DMS53 (cell line): ENCODE measurements around the gene DSCAM.

ENCODE experiments used
- DNase-seq: peaks from one replicate; lab custom pipeline; 2025; lab: John Stamatoyannopoulos, UW

DSCAM gene

GRCh38 chr21:40242586-40243265, 604.2 kb downstream of the DSCAM start:
- DNase-seq, result no peak

GRCh38 chr21:40235528-40235927, 611.4 kb downstream of the DSCAM start:
- DNase-seq, result no peak

- no peak for DNase-seq
Measured at GRCh38 chr21:40231979-40232378, 615.0 kb downstream of the DSCAM start.

- DNase-seq, result peak; percentile 4
Measured at GRCh38 chr21:40227096-40227495, 619.9 kb downstream of the DSCAM start.

GRCh38 chr21:40215941-40216340, 631.0 kb downstream of the DSCAM start:
- DNase-seq, result no peak

GRCh38 chr21:40210251-40210650, 636.7 kb downstream of the DSCAM start:
- no peak for DNase-seq

- DNase-seq, result no peak
Measured at GRCh38 chr21:40208948-40209345, 638.0 kb downstream of the DSCAM start.

- DNase-seq, result no peak
Measured at GRCh38 chr21:40208206-40208947, 638.6 kb downstream of the DSCAM start.

- no peak for DNase-seq
Measured at GRCh38 chr21:40200946-40201345, 646.0 kb downstream of the DSCAM start.

- DNase-seq, result no peak
Measured at GRCh38 chr21:40200126-40200525, 646.8 kb downstream of the DSCAM start.

GRCh38 chr21:40194185-40194980, 652.6 kb downstream of the DSCAM start:
- no peak for DNase-seq

- DNase-seq, result no peak
Measured at GRCh38 chr21:40191616-40192015, 655.3 kb downstream of the DSCAM start.

GRCh38 chr21:40191196-40191595, 655.8 kb downstream of the DSCAM start:
- no peak for DNase-seq

GRCh38 chr21:40187946-40188654, 658.9 kb downstream of the DSCAM start:
- no peak for DNase-seq

GRCh38 chr21:40187244-40187643, 659.7 kb downstream of the DSCAM start:
- no peak for DNase-seq

- DNase-seq, result no peak
Measured at GRCh38 chr21:40186045-40186444, 660.9 kb downstream of the DSCAM start.

- no peak for DNase-seq
Measured at GRCh38 chr21:40185208-40185607, 661.8 kb downstream of the DSCAM start.

- DNase-seq, result peak; percentile 7
Measured at GRCh38 chr21:40182491-40182890, 664.5 kb downstream of the DSCAM start.

- DNase-seq, result no peak
Measured at GRCh38 chr21:40179166-40179565, 667.8 kb downstream of the DSCAM start.

GRCh38 chr21:40178726-40179125, 668.2 kb downstream of the DSCAM start:
- DNase-seq, result no peak

- DNase-seq, result peak; percentile 6
Measured at GRCh38 chr21:40177979-40178378, 669.0 kb downstream of the DSCAM start.

GRCh38 chr21:40176724-40177123, 670.2 kb downstream of the DSCAM start:
- peak; percentile 97 for DNase-seq
